HepG2 (cell line): ENCODE data around the gene MMRN1. TPM values are rescaled to one million over a fixed set of nuclear protein-coding genes. Genes with fewer than 3 reads are reported as not detected.

Experiments
- ATF1 ChIP-seq: IDR thresholded peaks from 2 replicates; pipeline ENCODE4 v1.6.1; 2016; ENCODE audit warnings: mild to moderate bottlenecking, control low read depth
- CSRNP1 ChIP-seq: sonication (generic); formaldehyde crosslinking; IDR thresholded peaks from 2 replicates; pipeline ENCODE4 v1.8.1; 2023; ENCODE audit warnings: mild to moderate bottlenecking, missing genetic modification reagents
- KLF13 ChIP-seq: sonication (generic); formaldehyde crosslinking; IDR thresholded peaks from 2 replicates; pipeline ENCODE4 v1.4.0; 2020; ENCODE audit warnings: mild to moderate bottlenecking, missing genetic modification reagents
- MAFG ChIP-seq: sonication (generic); formaldehyde crosslinking; IDR thresholded peaks from 2 replicates; pipeline ENCODE4 v1.5.1; 2020; ENCODE audit warnings: mild to moderate bottlenecking, missing genetic modification reagents
- NAIF1 ChIP-seq: sonication (generic); formaldehyde crosslinking; IDR thresholded peaks from 2 replicates; pipeline ENCODE4 v1.5.0; 2020; ENCODE audit warnings: mild to moderate bottlenecking, missing genetic modification reagents, borderline replicate concordance
- PATZ1 ChIP-seq: sonication (generic); formaldehyde crosslinking; IDR thresholded peaks from 2 replicates; pipeline ENCODE4 v1.4.0; 2020; ENCODE audit warnings: missing genetic modification reagents
- ZC3H13 ChIP-seq: sonication (generic); formaldehyde crosslinking; IDR thresholded peaks from 2 replicates; pipeline ENCODE4 v1.8.1; 2023; ENCODE audit warnings: mild to moderate bottlenecking, missing genetic modification reagents, moderate library complexity
- ZNF407 ChIP-seq: sonication (generic); formaldehyde crosslinking; IDR thresholded peaks from one replicate; pipeline ENCODE4 v1.5.1; 2020; ENCODE audit warnings: mild to moderate bottlenecking, missing genetic modification reagents; ENCODE audit errors: not compliant biosample characterization
- polyA plus RNA-seq, 8 experiments: library from polyadenylated mRNA; depleted of rRNA in 3 of 8; stranded (reverse) in 7 of 8; unstranded in 1 of 8; fragments of >200 nt; fragmentation: Illumina TruSeq in 4 of 8; extraction: Trizol in 4 of 8; gene quantifications; 2 replicates each; pipeline versions ENCODE4 v1.2.1 to v1.2.3, GENCODE V29; 2011 to 2016; ENCODE audit warnings: low read depth in 4 of 8, missing spikeins in 1 of 8, mixed read lengths in 1 of 8; ENCODE audit not compliant: insufficient read depth in 1 of 8
- total RNA-seq, 5 experiments: library from RNA; depleted of rRNA; stranded (reverse); fragments of >200 nt; fragmentation: Illumina TruSeq; extraction: Trizol; gene quantifications; 2 replicates each; pipeline ENCODE4 v1.2.3, GENCODE V29; 2016; ENCODE audit warnings: low read depth in 1 of 5

The MMRN1 gene
- total and polyA plus RNA-seq, 2 of the 13 experiments (the other 11 are each of a cell fraction or from before 2014, with no cell fraction given), result not detected

GRCh38 chr4:89871211-89871610 lies 23.4 kb upstream of the MMRN1 start (continued):
- no peak for TF ChIP-seq ZNF407 (CRISPR knock-in tag)
- TF ChIP-seq ZC3H13 (CRISPR knock-in tag), result no peak
- TF ChIP-seq PATZ1, result no peak
- TF ChIP-seq MAFG, result no peak
- no peak for TF ChIP-seq CSRNP1 (CRISPR knock-in tag)
- TF ChIP-seq NAIF1 (CRISPR knock-in tag), result no peak
- TF ChIP-seq ATF1 (CRISPR knock-in tag), result no peak
- no peak for TF ChIP-seq KLF13 (CRISPR knock-in tag)
